Neural cell (in vitro differentiated cells): ENCODE data around the gene ADAMTS19. TPM values are rescaled to one million over a fixed set of nuclear protein-coding genes. Genes with fewer than 3 reads are reported as not detected.

Source experiments
- H2AFZ ChIP-seq: fragments of 200-600, 300-800 bp; sonication (generic), shearing (Covaris generic); 2 replicates; pipeline ENCODE4 v1.6.0; 2014; ENCODE audit warnings: low read depth, mild to moderate bottlenecking, antibody characterized with exemption, low read length, moderate library complexity
- H3F3A ChIP-seq: fragments of 200-600 bp; shearing (Covaris generic); 2 replicates; pipeline ENCODE4 v1.6.1; 2016; ENCODE audit warnings: mild to moderate bottlenecking, moderate library complexity, mixed read lengths, antibody characterized with exemption, low read length; ENCODE audit not compliant: insufficient read depth, poor library complexity, severe bottlenecking
- H3K27ac ChIP-seq: fragments of 200-600, 300-800 bp; sonication (generic), shearing (Covaris generic); 2 replicates; pipeline ENCODE4 v1.5.1; 2014; ENCODE audit warnings: mild to moderate bottlenecking, low read length, moderate library complexity
- H3K27me3 ChIP-seq: fragments of 300-800, 200-600 bp; sonication (generic), shearing (Covaris generic); 2 replicates; pipeline ENCODE4 v1.6.0; 2014; ENCODE audit warnings: mild to moderate bottlenecking, low read depth, low read length, moderate library complexity; ENCODE audit not compliant: insufficient read depth
- H3K36me3 ChIP-seq: fragments of 300-800, 200-600 bp; sonication (generic), shearing (Covaris generic); 2 replicates; pipeline ENCODE4 v1.5.1; 2014; ENCODE audit warnings: mild to moderate bottlenecking, antibody characterized with exemption, low read length, moderate library complexity; ENCODE audit not compliant: insufficient read depth
- H3K4me2 ChIP-seq: fragments of 300-800, 200-600 bp; sonication (generic), shearing (Covaris generic); 2 replicates; pipeline ENCODE4 v1.6.0; 2014; ENCODE audit warnings: mild to moderate bottlenecking, low read length
- H3K4me3 ChIP-seq: fragments of 300-800, 200-600 bp; sonication (generic), shearing (Covaris generic); 2 replicates; pipeline ENCODE4 v1.5.1; 2014; ENCODE audit warnings: mild to moderate bottlenecking, low read length, moderate library complexity
- H3K79me2 ChIP-seq: fragments of 200-600 bp; shearing (Covaris generic); replicated peaks from 2 replicates; pipeline ENCODE4 v1.6.0; 2014; ENCODE audit warnings: mild to moderate bottlenecking, low read length, moderate library complexity; ENCODE audit not compliant: insufficient read depth
- H3K9ac ChIP-seq: fragments of 300-800, 200-600 bp; sonication (generic), shearing (Covaris generic); 2 replicates; pipeline ENCODE4 v1.6.1; 2016; ENCODE audit warnings: mild to moderate bottlenecking, low read length, mixed read lengths
- H3K9me2 ChIP-seq: fragments of 200-600 bp; shearing (Covaris generic); 2 replicates; pipeline ENCODE4 v1.6.1; 2016; ENCODE audit warnings: mild to moderate bottlenecking, low read length, mixed read lengths; ENCODE audit not compliant: insufficient read depth
- H3K9me3 ChIP-seq: fragments of 200-600, 300-800 bp; sonication (generic), shearing (Covaris generic); 2 replicates; pipeline ENCODE4 v1.6.1; 2016; ENCODE audit warnings: mild to moderate bottlenecking, mixed run types, low read length, moderate library complexity, mixed read lengths
- H4K20me1 ChIP-seq: fragments of 200-600 bp; shearing (Covaris generic); 2 replicates; pipeline ENCODE4 v1.6.1; 2016; ENCODE audit warnings: mild to moderate bottlenecking, mixed run types; ENCODE audit not compliant: insufficient read depth
- CTCF ChIP-seq: fragments of 450-650 bp; IDR thresholded peaks from 2 replicates; pipeline ENCODE4 v1.5.1; 2014; ENCODE audit warnings: antibody characterized with exemption, mild to moderate bottlenecking, moderate library complexity; ENCODE audit not compliant: poor library complexity, severe bottlenecking
- EP300 ChIP-seq: fragments of 450-650 bp; conservative IDR thresholded peaks from 2 replicates; pipeline ENCODE4 v1.6.1; 2014; ENCODE audit warnings: antibody characterized with exemption, mild to moderate bottlenecking, moderate library complexity; ENCODE audit not compliant: poor library complexity, severe bottlenecking
- EZH2 ChIP-seq: fragments of 200-600, 300-800 bp; shearing (Covaris generic), sonication (generic); IDR thresholded peaks from 2 replicates; pipeline ENCODE4 v1.6.1; 2014; ENCODE audit warnings: antibody characterized with exemption, low read length, borderline replicate concordance, mild to moderate bottlenecking; ENCODE audit not compliant: insufficient read depth, poor library complexity, severe bottlenecking
- MXI1 ChIP-seq: fragments of 450-650 bp; conservative IDR thresholded peaks from 2 replicates; pipeline ENCODE4 v1.6.1; 2014; ENCODE audit warnings: antibody characterized with exemption, mild to moderate bottlenecking; ENCODE audit not compliant: poor library complexity, severe bottlenecking
- POLR2AphosphoS5 ChIP-seq: IDR thresholded peaks from 2 replicates; pipeline ENCODE4 v1.6.1; 2012
- RAD21 ChIP-seq: fragments of 450-650 bp; conservative IDR thresholded peaks from 2 replicates; pipeline ENCODE4 v1.6.1; 2014; ENCODE audit warnings: antibody characterized with exemption, mild to moderate bottlenecking, moderate library complexity
- REST ChIP-seq: IDR thresholded peaks from 2 replicates; pipeline ENCODE4 v1.6.1; 2012; ENCODE audit warnings: borderline replicate concordance
- SMC3 ChIP-seq: fragments of 450-650 bp; conservative IDR thresholded peaks from 2 replicates; pipeline ENCODE4 v1.6.1; 2014; ENCODE audit warnings: antibody characterized with exemption, mild to moderate bottlenecking, moderate library complexity; ENCODE audit not compliant: poor library complexity
- TAF1 ChIP-seq: IDR thresholded peaks from 2 replicates; pipeline ENCODE4 v1.6.1; 2012; ENCODE audit warnings: low read depth
- polyA plus RNA-seq: library from polyadenylated mRNA; depleted of rRNA; stranded (reverse); fragments of >200 nt; gene quantifications from 2 replicates; pipeline ENCODE4 v1.2.3, GENCODE V29; 2014

ADAMTS19 gene
- polyA plus RNA-seq, 1 donor from 2014 or later: 0.12 TPM

GRCh38 chr5:129440424-129440823 lies 19.7 kb upstream of the ADAMTS19 start:
- Histone ChIP-seq H3F3A (no peaks in the 10 kb centered on the region), H3K4me2 (no peak overlapping the region), H2AFZ (no peak overlapping the region), H3K27ac (no peak overlapping the region), H3K9me2 (no peaks in the 10 kb centered on the region), H3K9ac (no peak overlapping the region), H3K4me3 (no peak overlapping the region), H3K9me3 (no peaks in the 10 kb centered on the region), H3K79me2 (no peaks in the 10 kb centered on the region), H4K20me1 (no peaks in the 10 kb centered on the region), H3K36me3 (no peaks in the 10 kb centered on the region), H3K27me3 (no peaks in the 10 kb centered on the region)
- TF ChIP-seq SMC3 (no peak), POLR2AphosphoS5 (no peak), TAF1 (no peak), RAD21 (no peak), EZH2 (no peak), REST (no peak), CTCF (no peak), MXI1 (no peak), EP300 (no peak)

- no peak overlapping the region for H3K27ac ChIP-seq
- H3K27me3 ChIP-seq: no peaks in the 10 kb centered on the region
- H3K79me2 ChIP-seq: no peaks in the 10 kb centered on the region
- no peaks in the 10 kb centered on the region for H3K9me2 ChIP-seq
- H3F3A ChIP-seq: no peaks in the 10 kb centered on the region
- no peaks in the 10 kb centered on the region for H3K9me3 ChIP-seq
- H3K36me3 ChIP-seq: no peaks in the 10 kb centered on the region
- no peaks in the 10 kb centered on the region for H4K20me1 ChIP-seq
- no peak overlapping the region for H3K4me3 ChIP-seq
- no peak overlapping the region for H2AFZ ChIP-seq
- H3K4me2 ChIP-seq: no peak overlapping the region
- TF ChIP-seq POLR2AphosphoS5 (no peak), MXI1 (no peak), CTCF (no peak), EZH2 (no peak), SMC3 (no peak), EP300 (no peak), RAD21 (no peak), REST (no peak)
- H3K9ac ChIP-seq: no peak overlapping the region
These were observed 19.0 kb upstream of the ADAMTS19 start for GRCh38 chr5:129441096-129441495.
